WTC11 (cell line): ENCODE results near the gene DDX25. TPM values are rescaled to one million over a fixed set of nuclear protein-coding genes. Genes with fewer than 3 reads are reported as not detected.

Source experiments
- ATAC-seq: fragments of 200-7000 bp; cut with Tn5 transposase; 2 replicates; pipeline ENCODE4 v1.10.0; 2021; ENCODE audit warnings: mild to moderate bottlenecking, moderate library complexity
- CTCF ChIA-PET: fragments of 300-600 bp; sonication (Branson Sonifier 250); formaldehyde crosslinking; loops from one replicate; lab custom pipeline; 2021; ENCODE audit warnings: antibody characterized with exemption; lab: Charles Lee
- POLR2A ChIA-PET: fragments of 350-600 bp; sonication (Branson Sonifier 250); formaldehyde crosslinking; loops from one replicate; lab custom pipeline; 2021; ENCODE audit warnings: antibody characterized with exemption; lab: Charles Lee
- DNase-seq: peaks from one replicate; pipeline ENCODE4 v3.0.0; 2021; ENCODE audit warnings: low spot score
- H3K27ac Mint-ChIP-seq: 2 replicates; pipeline ENCODE4 v1.8.0; 2021; ENCODE audit warnings: mixed read lengths
- H3K27me3 Mint-ChIP-seq: 2 replicates; pipeline ENCODE4 v1.8.0; 2021; ENCODE audit warnings: low read depth, mild to moderate bottlenecking, moderate library complexity, mixed read lengths
- H3K36me3 Mint-ChIP-seq: 2 replicates; pipeline ENCODE4 v1.8.0; 2021; ENCODE audit warnings: mixed read lengths
- H3K4me1 Mint-ChIP-seq: 2 replicates; pipeline ENCODE4 v1.8.0; 2022; ENCODE audit warnings: mixed read lengths
- H3K4me3 Mint-ChIP-seq: 2 replicates; pipeline ENCODE4 v1.8.0; 2021; ENCODE audit warnings: mild to moderate bottlenecking, moderate library complexity, mixed read lengths
- H3K9me3 Mint-ChIP-seq: 2 replicates; pipeline ENCODE4 v1.8.0; 2021; ENCODE audit warnings: mixed read lengths
- CREB1 ChIP-seq: sonication (generic); formaldehyde crosslinking; IDR thresholded peaks from 2 replicates; pipeline ENCODE4 v1.8.0; 2023; ENCODE audit warnings: mild to moderate bottlenecking, missing genetic modification reagents
- EMX1 ChIP-seq: fragments of 250-450 bp; sonication (Bioruptor Pico); IDR thresholded peaks from 2 replicates; pipeline ENCODE4 v1.8.0; 2021; ENCODE audit warnings: mild to moderate bottlenecking
- GTF2I ChIP-seq: fragments of 250-450 bp; sonication (Bioruptor Pico); conservative IDR thresholded peaks from 2 replicates; pipeline ENCODE4 v1.4.0; 2021; ENCODE audit warnings: mild to moderate bottlenecking
- JAZF1 ChIP-seq: fragments of 250-450 bp; sonication (Bioruptor Pico); IDR thresholded peaks from 2 replicates; pipeline ENCODE4 v1.9.0; 2021; ENCODE audit warnings: moderate library complexity, mild to moderate bottlenecking, inconsistent platforms
- JUN ChIP-seq: sonication (generic); formaldehyde crosslinking; IDR thresholded peaks from 2 replicates; pipeline ENCODE4 v1.8.0; 2023; ENCODE audit warnings: mild to moderate bottlenecking, missing genetic modification reagents
- NFYB ChIP-seq: sonication (generic); formaldehyde crosslinking; conservative IDR thresholded peaks from 2 replicates; pipeline ENCODE4 v1.8.0; 2022; ENCODE audit warnings: low read depth, missing genetic modification reagents
- TP53 ChIP-seq: sonication (generic); formaldehyde crosslinking; IDR thresholded peaks from 2 replicates; pipeline ENCODE4 v1.8.1; 2023; ENCODE audit warnings: mild to moderate bottlenecking, missing genetic modification reagents
- USF1 ChIP-seq: sonication (generic); formaldehyde crosslinking; IDR thresholded peaks from 2 replicates; pipeline ENCODE4 v1.8.0; 2022; ENCODE audit warnings: mild to moderate bottlenecking, missing genetic modification reagents
- USF2 ChIP-seq: sonication (generic); formaldehyde crosslinking; IDR thresholded peaks from 2 replicates; pipeline ENCODE4 v1.8.1; 2023; ENCODE audit warnings: mild to moderate bottlenecking, missing genetic modification reagents, moderate library complexity
- ZNF121 ChIP-seq: sonication (generic); formaldehyde crosslinking; IDR thresholded peaks from 2 replicates; pipeline ENCODE4 v1.8.0; 2023; ENCODE audit warnings: missing genetic modification reagents
- ZNF138 ChIP-seq: sonication (generic); formaldehyde crosslinking; conservative IDR thresholded peaks from 2 replicates; pipeline ENCODE4 v1.8.1; 2022; ENCODE audit warnings: mild to moderate bottlenecking, moderate library complexity, missing genetic modification reagents
- ZNF317 ChIP-seq: sonication (generic); formaldehyde crosslinking; IDR thresholded peaks from 2 replicates; pipeline ENCODE4 v1.8.1; 2023; ENCODE audit warnings: low read depth, mild to moderate bottlenecking, moderate library complexity, missing genetic modification reagents, borderline replicate concordance
- total RNA-seq: library from RNA; stranded (reverse); gene quantifications from 3 replicates; pipeline ENCODE4 v1.2.3, GENCODE V29; 2021
- TF ChIP-seq, protein P1 (sequence below): fragments of 250-450 bp; sonication (Bioruptor Pico); IDR thresholded peaks from 2 replicates; pipeline ENCODE4 v1.9.0; 2021; ENCODE audit warnings: moderate library complexity, mild to moderate bottlenecking, inconsistent platforms, borderline replicate concordance
- TF ChIP-seq, protein P2 (sequence below): fragments of 250-450 bp; sonication (Bioruptor Pico); conservative IDR thresholded peaks from 2 replicates; pipeline ENCODE4 v1.9.0; 2021; ENCODE audit warnings: mild to moderate bottlenecking
- TF ChIP-seq, protein P3 (sequence below): sonication (generic); formaldehyde crosslinking; IDR thresholded peaks from 2 replicates; pipeline ENCODE4 v1.8.0; 2023; ENCODE audit warnings: missing genetic modification reagents, mild to moderate bottlenecking, borderline replicate concordance
- TF ChIP-seq, protein P4 (sequence below): sonication (generic); formaldehyde crosslinking; IDR thresholded peaks from 2 replicates; pipeline ENCODE4 v1.8.1; 2022; ENCODE audit warnings: low read depth, mild to moderate bottlenecking, moderate library complexity, missing genetic modification reagents, borderline replicate concordance
- TF ChIP-seq, protein P5 (sequence below): sonication (generic); formaldehyde crosslinking; IDR thresholded peaks from 2 replicates; pipeline ENCODE4 v1.8.0; 2022; ENCODE audit warnings: mild to moderate bottlenecking, missing genetic modification reagents

Gene DDX25
- total RNA-seq, 1 experiment from 2014 or later = 17.5 TPM

DNA sequence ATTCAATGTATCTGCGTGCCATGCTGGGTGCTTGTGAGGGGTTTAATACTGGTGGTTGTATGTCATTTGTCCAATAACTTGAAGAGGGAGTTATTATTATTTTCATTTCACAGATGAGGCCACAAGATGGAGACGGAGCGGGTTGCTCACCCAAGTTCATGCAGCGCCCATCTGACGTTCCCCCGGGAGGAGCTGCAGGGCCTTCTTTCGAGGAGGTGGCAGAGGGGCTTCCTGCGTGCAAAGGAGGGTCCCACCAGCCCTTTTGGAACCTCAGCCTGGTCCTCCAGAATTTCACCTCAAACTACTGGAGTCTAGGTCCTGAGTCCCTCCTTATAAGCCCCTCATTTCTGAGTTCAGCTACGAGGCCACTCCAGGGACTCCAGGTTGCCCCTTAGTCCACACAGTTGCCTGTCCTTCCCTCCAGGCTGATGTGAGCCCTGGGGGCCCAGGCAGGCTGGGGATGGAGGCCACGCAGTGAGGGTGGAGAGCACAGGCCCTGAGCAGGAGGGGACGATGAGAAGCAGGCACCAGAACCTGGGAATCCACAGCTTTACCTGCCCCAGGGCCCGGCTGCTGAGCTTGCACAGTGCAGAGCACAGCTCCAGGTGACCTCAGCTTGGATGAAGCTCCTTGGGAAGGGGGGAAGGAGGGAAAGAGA lies 38.6 kb downstream of the DDX25 start (continued):
- TF ChIP-seq, protein P1, sequence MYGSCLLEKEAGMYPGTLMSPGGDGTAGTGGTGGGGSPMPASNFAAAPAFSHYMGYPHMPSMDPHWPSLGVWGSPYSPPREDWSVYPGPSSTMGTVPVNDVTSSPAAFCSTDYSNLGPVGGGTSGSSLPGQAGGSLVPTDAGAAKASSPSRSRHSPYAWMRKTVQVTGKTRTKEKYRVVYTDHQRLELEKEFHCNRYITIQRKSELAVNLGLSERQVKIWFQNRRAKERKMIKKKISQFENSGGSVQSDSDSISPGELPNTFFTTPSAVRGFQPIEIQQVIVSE = no peak
- TF ChIP-seq, protein P2, sequence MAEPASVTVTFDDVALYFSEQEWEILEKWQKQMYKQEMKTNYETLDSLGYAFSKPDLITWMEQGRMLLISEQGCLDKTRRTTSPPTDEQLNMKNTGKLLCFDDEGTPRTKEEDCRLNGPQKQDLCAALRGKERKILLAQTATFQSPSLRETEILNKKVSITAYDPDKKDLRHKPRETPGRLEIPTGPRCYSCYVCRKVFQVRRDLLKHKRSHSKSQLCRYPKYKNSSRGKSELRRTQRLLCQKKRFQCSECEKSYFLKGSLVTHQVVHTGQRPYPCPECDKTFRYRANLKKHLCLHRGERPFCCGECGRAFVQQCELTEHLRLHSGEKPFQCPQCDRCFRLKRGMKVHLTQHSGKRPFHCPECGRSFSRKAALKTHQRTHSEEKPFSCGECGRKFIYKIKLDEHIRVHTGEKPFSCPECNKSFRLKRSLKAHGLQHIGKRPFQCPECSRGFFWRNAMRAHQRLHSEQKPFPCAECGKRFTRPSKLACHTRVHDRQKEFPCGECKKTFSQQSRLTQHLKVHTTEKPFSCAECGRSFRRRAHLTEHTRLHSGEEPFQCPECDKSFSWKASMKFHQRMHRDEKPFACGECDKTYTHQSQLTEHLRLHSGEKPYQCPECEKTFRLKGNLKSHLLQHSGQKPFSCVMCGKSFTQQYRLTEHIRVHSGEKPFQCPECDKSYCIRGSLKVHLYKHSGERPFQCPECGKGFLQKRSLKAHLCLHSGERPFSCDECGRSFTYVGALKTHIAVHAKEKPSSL (CRISPR knock-in tag) = no peak

GRCh38 chr11:125943661-125944349 lies 39.5 kb downstream of the DDX25 start:
- no peak for DNase-seq
- Mint-ChIP-seq H3K4me1 (peaks cover 21% of the 10 kb centered on the region), H3K36me3 (no peaks in the 10 kb centered on the region), H3K27ac (no peak overlapping the region)
- POLR2A ChIA-PET = no interaction called here
- ATAC-seq = no peak
- TF ChIP-seq, protein P3, sequence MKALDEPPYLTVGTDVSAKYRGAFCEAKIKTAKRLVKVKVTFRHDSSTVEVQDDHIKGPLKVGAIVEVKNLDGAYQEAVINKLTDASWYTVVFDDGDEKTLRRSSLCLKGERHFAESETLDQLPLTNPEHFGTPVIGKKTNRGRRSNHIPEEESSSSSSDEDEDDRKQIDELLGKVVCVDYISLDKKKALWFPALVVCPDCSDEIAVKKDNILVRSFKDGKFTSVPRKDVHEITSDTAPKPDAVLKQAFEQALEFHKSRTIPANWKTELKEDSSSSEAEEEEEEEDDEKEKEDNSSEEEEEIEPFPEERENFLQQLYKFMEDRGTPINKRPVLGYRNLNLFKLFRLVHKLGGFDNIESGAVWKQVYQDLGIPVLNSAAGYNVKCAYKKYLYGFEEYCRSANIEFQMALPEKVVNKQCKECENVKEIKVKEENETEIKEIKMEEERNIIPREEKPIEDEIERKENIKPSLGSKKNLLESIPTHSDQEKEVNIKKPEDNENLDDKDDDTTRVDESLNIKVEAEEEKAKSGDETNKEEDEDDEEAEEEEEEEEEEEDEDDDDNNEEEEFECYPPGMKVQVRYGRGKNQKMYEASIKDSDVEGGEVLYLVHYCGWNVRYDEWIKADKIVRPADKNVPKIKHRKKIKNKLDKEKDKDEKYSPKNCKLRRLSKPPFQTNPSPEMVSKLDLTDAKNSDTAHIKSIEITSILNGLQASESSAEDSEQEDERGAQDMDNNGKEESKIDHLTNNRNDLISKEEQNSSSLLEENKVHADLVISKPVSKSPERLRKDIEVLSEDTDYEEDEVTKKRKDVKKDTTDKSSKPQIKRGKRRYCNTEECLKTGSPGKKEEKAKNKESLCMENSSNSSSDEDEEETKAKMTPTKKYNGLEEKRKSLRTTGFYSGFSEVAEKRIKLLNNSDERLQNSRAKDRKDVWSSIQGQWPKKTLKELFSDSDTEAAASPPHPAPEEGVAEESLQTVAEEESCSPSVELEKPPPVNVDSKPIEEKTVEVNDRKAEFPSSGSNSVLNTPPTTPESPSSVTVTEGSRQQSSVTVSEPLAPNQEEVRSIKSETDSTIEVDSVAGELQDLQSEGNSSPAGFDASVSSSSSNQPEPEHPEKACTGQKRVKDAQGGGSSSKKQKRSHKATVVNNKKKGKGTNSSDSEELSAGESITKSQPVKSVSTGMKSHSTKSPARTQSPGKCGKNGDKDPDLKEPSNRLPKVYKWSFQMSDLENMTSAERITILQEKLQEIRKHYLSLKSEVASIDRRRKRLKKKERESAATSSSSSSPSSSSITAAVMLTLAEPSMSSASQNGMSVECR = no peak
- TF ChIP-seq USF1 (CRISPR knock-in tag) (no peak), CREB1 (CRISPR knock-in tag) (no peak), TP53 (CRISPR knock-in tag) (no peak), EMX1 (CRISPR knock-in tag) (no peak), ZNF121 (CRISPR knock-in tag) (no peak), ZNF138 (CRISPR knock-in tag) (no peak)
- TF ChIP-seq, protein P4, sequence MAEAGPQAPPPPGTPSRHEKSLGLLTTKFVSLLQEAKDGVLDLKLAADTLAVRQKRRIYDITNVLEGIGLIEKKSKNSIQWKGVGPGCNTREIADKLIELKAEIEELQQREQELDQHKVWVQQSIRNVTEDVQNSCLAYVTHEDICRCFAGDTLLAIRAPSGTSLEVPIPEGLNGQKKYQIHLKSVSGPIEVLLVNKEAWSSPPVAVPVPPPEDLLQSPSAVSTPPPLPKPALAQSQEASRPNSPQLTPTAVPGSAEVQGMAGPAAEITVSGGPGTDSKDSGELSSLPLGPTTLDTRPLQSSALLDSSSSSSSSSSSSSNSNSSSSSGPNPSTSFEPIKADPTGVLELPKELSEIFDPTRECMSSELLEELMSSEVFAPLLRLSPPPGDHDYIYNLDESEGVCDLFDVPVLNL (CRISPR knock-in tag) = no peak
- TF ChIP-seq, all 79 proteins: peak for 0
- H3K27me3 Mint-ChIP-seq = no peaks in the 10 kb centered on the region; the same call in 1 of the 2 replicates
- H3K4me3 Mint-ChIP-seq = no peak overlapping the region
- CTCF ChIA-PET = interaction anchor here (0.8 to 3.2 kb wide), 15 partner anchors 13 to 246 kb away, joined by 3 to 28 read pairs (median 6); no protein-coding TSS in a partner anchor
- no peaks in the 10 kb centered on the region for H3K9me3 Mint-ChIP-seq

DNA sequence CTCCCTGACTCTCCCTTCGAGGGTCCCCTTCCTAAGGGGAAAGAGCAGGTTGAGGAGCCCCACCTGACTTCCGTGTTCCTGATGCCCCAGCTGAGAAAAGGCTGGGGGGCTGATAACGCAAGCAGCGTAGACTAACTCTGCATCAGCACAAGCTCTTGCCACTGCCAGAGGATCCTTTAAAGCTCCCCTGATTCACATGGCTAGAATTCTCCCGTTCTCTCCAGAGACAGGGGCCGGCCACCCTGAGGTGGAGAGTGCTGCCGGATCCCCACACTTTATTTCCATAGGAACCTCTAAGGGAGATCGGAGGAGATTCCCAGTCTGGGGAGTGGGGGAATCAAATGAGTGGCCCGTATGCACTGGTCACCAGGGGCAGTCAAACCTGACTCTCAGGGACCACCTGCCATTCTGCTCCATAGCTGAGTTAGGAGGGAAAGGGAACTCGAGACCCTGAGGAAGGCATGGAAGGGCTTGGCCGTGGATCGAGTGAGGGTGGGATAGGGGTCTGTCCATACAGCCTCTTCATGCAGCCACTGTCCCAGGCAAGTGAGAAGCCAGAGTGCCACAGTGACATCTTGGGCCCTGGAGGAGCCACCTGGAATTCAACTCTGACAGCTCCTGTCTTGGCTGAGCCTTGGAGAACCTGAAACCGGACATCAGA lies 40.2 kb downstream of the DDX25 start:
- Mint-ChIP-seq H3K4me1 (peaks cover 18% of the 10 kb centered on the region), H3K9me3 (no peaks in the 10 kb centered on the region), H3K27me3 (no peaks in the 10 kb centered on the region; the same call in 1 of the 2 replicates), H3K4me3 (no peak overlapping the region), H3K27ac (peak overlapping the region; percentile 34; the same call in 1 of the 2 replicates), H3K36me3 (no peaks in the 10 kb centered on the region)
- ChIA-PET POLR2A (interaction anchor here (1.2 kb wide), 1 partner anchor 249 kb away, joined by 3 read pairs; no protein-coding TSS in a partner anchor), CTCF (interaction anchor here (1.1 to 2.8 kb wide), 2 partner anchors 12 to 117 kb away, joined by 4 to 9 read pairs; no protein-coding TSS in a partner anchor)
- DNase-seq (no peak), ATAC-seq (no peak)
- TF ChIP-seq GTF2I (CRISPR knock-in tag) (no peak), USF2 (CRISPR knock-in tag) (no peak), JUN (CRISPR knock-in tag) (no peak), ZNF317 (CRISPR knock-in tag) (no peak), JAZF1 (CRISPR knock-in tag) (no peak), NFYB (no peak)
- TF ChIP-seq, protein P5, sequence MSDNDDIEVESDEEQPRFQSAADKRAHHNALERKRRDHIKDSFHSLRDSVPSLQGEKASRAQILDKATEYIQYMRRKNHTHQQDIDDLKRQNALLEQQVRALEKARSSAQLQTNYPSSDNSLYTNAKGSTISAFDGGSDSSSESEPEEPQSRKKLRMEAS = no peak
